GM12875 (cell line): ENCODE data around the gene CSNK1A1.

Experiments used
- H3K4me3 ChIP-seq: one replicate; pipeline ENCODE4 v1.5.1; 2011; ENCODE audit warnings: low read depth, low read length, control low read depth
- TF ChIP-seq, protein P1 (sequence below): IDR thresholded peaks from 2 replicates; pipeline ENCODE4 v1.5.1; 2011; ENCODE audit warnings: low read depth, mild to moderate bottlenecking, control low read depth, inconsistent platforms, low read length, moderate library complexity, borderline replicate concordance; ENCODE audit not compliant: insufficient read depth

Gene CSNK1A1

GRCh38 chr5:149490599-149491485 lies 60.4 kb downstream of the CSNK1A1 start:
- TF ChIP-seq, protein P1, sequence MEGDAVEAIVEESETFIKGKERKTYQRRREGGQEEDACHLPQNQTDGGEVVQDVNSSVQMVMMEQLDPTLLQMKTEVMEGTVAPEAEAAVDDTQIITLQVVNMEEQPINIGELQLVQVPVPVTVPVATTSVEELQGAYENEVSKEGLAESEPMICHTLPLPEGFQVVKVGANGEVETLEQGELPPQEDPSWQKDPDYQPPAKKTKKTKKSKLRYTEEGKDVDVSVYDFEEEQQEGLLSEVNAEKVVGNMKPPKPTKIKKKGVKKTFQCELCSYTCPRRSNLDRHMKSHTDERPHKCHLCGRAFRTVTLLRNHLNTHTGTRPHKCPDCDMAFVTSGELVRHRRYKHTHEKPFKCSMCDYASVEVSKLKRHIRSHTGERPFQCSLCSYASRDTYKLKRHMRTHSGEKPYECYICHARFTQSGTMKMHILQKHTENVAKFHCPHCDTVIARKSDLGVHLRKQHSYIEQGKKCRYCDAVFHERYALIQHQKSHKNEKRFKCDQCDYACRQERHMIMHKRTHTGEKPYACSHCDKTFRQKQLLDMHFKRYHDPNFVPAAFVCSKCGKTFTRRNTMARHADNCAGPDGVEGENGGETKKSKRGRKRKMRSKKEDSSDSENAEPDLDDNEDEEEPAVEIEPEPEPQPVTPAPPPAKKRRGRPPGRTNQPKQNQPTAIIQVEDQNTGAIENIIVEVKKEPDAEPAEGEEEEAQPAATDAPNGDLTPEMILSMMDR, result no peak
- H3K4me3 ChIP-seq, result no peak overlapping the region

- TF ChIP-seq, protein P1, result no peak
- no peak overlapping the region for H3K4me3 ChIP-seq
These were observed 61.6 kb downstream of the CSNK1A1 start for GRCh38 chr5:149489605-149490037.

DNA sequence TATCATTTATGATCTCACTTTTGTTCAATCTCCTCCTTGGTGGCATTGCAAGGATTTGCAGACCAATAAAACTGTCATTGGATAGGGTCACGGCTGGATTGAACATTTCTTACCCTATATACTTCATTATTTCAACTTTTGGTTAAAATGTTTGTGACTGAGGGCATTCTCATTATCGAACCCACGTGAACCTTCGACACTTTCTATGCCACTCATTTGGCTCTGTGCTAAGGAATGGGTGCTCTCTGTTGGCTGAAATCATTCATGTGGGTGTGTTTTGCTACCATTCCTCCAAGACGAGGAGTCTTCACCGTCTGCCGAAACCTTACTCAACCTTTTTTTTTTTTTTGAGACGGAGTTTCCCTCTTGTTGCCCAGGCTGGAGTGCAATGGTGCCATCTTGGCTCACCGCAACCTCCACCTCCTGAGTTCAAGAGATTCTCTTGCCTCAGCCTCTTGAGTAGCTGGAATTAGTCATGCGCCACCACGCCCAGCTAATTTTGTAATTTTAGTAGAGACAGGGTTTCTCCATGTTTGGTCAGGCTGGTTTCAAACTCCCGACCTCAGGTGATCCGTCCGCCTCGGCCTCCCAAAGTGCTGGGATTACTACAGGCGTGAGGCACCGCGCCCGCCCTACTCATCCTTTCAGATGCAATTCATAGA lies 62.5 kb downstream of the CSNK1A1 start:
- TF ChIP-seq, protein P1, result no peak

GRCh38 chr5:149487672-149488071 lies 63.6 kb downstream of the CSNK1A1 start:
- TF ChIP-seq, protein P1, result no peak
- no peak overlapping the region for H3K4me3 ChIP-seq

More for the DNA sequence above, 62.5 kb downstream of the CSNK1A1 start:
- no peak overlapping the region for H3K4me3 ChIP-seq

DNA sequence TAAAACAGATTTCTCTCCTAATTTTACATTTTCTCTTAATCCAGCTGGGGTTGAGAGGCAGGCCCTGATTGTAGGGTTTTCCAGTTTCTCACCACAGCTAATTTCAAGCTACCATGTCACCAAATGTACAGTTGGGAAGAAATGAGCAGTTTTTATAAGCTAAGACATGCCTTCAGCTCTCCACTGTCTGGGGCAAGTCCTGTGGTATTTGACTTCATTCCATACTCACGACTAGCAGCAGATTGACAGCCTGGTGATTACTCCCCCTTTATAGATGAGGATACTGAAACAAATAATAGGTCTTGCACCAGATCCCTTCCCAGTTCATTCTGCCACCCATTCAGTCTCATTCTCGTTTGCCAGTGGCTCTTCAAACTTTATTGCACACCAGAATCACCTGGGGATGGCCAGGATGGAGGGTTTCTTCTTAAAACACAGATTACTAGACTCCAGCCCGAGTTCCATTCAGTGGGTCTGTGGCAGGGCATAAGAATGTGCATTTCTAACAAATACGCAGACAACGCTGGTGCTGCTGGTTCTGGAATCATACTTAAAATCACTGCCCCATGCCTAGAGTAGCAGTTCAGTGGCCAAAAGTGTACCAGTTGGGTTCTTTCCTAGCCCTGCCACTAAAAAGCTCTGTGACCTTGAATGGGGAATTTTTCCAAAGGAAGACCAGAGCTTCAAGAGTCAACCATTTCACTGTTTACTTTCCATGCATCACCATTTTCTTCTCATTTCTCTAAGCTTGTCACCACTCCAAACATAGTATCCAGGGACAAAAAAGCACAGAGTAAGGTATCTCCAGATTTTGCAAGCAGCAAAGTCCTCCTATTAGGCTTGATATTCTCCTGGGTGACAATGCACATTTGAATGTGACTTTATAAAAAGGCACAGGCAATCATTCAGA lies 64.3 kb downstream of the CSNK1A1 start:
- H3K4me3 ChIP-seq, result no peak overlapping the region
- TF ChIP-seq, protein P1, result no peak

GRCh38 chr5:149485655-149486615 lies 65.3 kb downstream of the CSNK1A1 start:
- TF ChIP-seq, protein P1, result no peak

More at GRCh38 chr5:149485655-149486615, 65.3 kb downstream of the CSNK1A1 start:
- no peak overlapping the region for H3K4me3 ChIP-seq
